IMR-90 (cell line): ENCODE measurements around the gene SYNE3. TPM values are rescaled to one million over a fixed set of nuclear protein-coding genes. Genes with fewer than 3 reads are reported as not detected.
"Not testable (repeated sequence)": the region's sequence is repeated elsewhere in the genome, so short reads cannot be mapped to it uniquely, and the experiment has no call there.

Source experiments
- ATAC-seq: fragments of 200-7000 bp; cut with Tn5 transposase; 2 replicates; pipeline ENCODE4 v1.9.1; 2020; ENCODE audit warnings: low read depth, mild to moderate bottlenecking, moderate library complexity
- BruUV-seq: library from RNA; stranded (reverse); fragments of 400-500 nt; replicated peaks from 2 replicates; lab custom pipeline; 2021; lab: Mats Ljungman, UMichigan
- CTCF ChIA-PET: fragments of 300-600 bp; formaldehyde crosslinking; extraction: SDS; loops from one replicate; lab custom pipeline; 2021; ENCODE audit warnings: antibody characterized with exemption; lab: Yijun Ruan, JAX
- POLR2A ChIA-PET: fragments of 300-600 bp; sonication (Branson Sonifier 250); formaldehyde crosslinking; loops from one replicate; lab custom pipeline; 2022; ENCODE audit warnings: antibody characterized with exemption; ENCODE audit not compliant: unreplicated experiment; lab: Charles Lee
- DNase-seq: peaks from one replicate; pipeline ENCODE4 v3.0.0; 2013
- H2AFZ ChIP-seq: replicated peaks from 2 replicates; pipeline ENCODE3; 2013; ENCODE audit warnings: low read length, mild to moderate bottlenecking; ENCODE audit not compliant: poor library complexity
- H2AK5ac ChIP-seq: 2 replicates; pipeline ENCODE4 v1.6.1; 2013; ENCODE audit warnings: low read depth, low read length, inconsistent platforms
- H2AK9ac ChIP-seq: replicated peaks from 2 replicates; pipeline ENCODE3; 2013; ENCODE audit warnings: mild to moderate bottlenecking, low read depth, low read length, moderate library complexity; ENCODE audit not compliant: poor library complexity
- H2BK120ac ChIP-seq: 2 replicates; pipeline ENCODE4 v1.6.1; 2013; ENCODE audit warnings: low read depth, low read length, inconsistent platforms
- H2BK15ac ChIP-seq: 3 replicates; pipeline ENCODE4 v1.6.1; 2013; ENCODE audit warnings: low read depth, low read length, inconsistent platforms
- H2BK20ac ChIP-seq: 2 replicates; pipeline ENCODE4 v1.6.1; 2013; ENCODE audit warnings: low read depth, mild to moderate bottlenecking, inconsistent platforms, low read length, moderate library complexity
- H2BK5ac ChIP-seq: 2 replicates; pipeline ENCODE4 v1.6.1; 2013; ENCODE audit warnings: mild to moderate bottlenecking, low read depth, low read length, inconsistent platforms; ENCODE audit not compliant: poor library complexity, severe bottlenecking
- H3K14ac ChIP-seq: replicated peaks from 2 replicates; pipeline ENCODE4 v1.6.1; 2013; ENCODE audit warnings: low read depth, low read length, inconsistent platforms
- H3K18ac ChIP-seq: 2 replicates; pipeline ENCODE4 v1.6.1; 2013; ENCODE audit warnings: low read depth, low read length, control low read depth
- H3K23ac ChIP-seq: 2 replicates; pipeline ENCODE4 v1.6.1; 2013; ENCODE audit warnings: low read depth, low read length, inconsistent platforms
- H3K27ac ChIP-seq: 2 replicates; pipeline ENCODE4 v1.5.1; 2013; ENCODE audit warnings: mild to moderate bottlenecking, control low read depth, low read length; ENCODE audit not compliant: insufficient read depth
- H3K27me3 ChIP-seq: 2 replicates; pipeline ENCODE4 v1.6.1; 2013; ENCODE audit warnings: low read length; ENCODE audit not compliant: control insufficient read depth, insufficient read depth
- H3K36me3 ChIP-seq: 2 replicates; pipeline ENCODE4 v1.6.1; 2013; ENCODE audit warnings: low read length, mixed read lengths; ENCODE audit not compliant: control insufficient read depth, insufficient read depth
- H3K4ac ChIP-seq: 2 replicates; pipeline ENCODE4 v1.6.1; 2013; ENCODE audit warnings: low read depth, low read length, inconsistent platforms
- H3K4me1 ChIP-seq: 2 replicates; pipeline ENCODE4 v1.6.1; 2013; ENCODE audit warnings: low read length, mixed read lengths; ENCODE audit not compliant: control insufficient read depth, insufficient read depth
- H3K4me2 ChIP-seq: 2 replicates; pipeline ENCODE4 v1.6.1; 2013; ENCODE audit warnings: low read depth, mild to moderate bottlenecking, control low read depth, low read length, moderate library complexity
- H3K4me3 ChIP-seq: 2 replicates; pipeline ENCODE4 v1.5.1; 2013; ENCODE audit warnings: low read depth, mild to moderate bottlenecking, control low read depth, low read length, moderate library complexity; ENCODE audit not compliant: insufficient read depth
- H3K56ac ChIP-seq: 2 replicates; pipeline ENCODE4 v1.6.1; 2013; ENCODE audit warnings: low read length, inconsistent platforms; ENCODE audit not compliant: insufficient read depth; ENCODE audit errors: extremely low read depth
- H3K79me1 ChIP-seq, 2 experiments: 2 replicates each; pipeline ENCODE4 v1.6.1; 2013; ENCODE audit warnings: low read length in 2 of 2, inconsistent platforms in 1 of 2, low read depth in 1 of 2
- H3K9ac ChIP-seq: 2 replicates; pipeline ENCODE4 v1.6.1; 2013; ENCODE audit warnings: low read depth, low read length, control low read depth
- H3K9me1 ChIP-seq: 2 replicates; pipeline ENCODE4 v1.6.1; 2013; ENCODE audit warnings: low read length, inconsistent platforms; ENCODE audit not compliant: insufficient read depth
- H3K9me3 ChIP-seq: 2 replicates; pipeline ENCODE4 v1.6.1; 2013; ENCODE audit warnings: low read length; ENCODE audit not compliant: control insufficient read depth, insufficient read depth
- H4K20me1 ChIP-seq: 2 replicates; pipeline ENCODE4 v1.6.1; 2013; ENCODE audit warnings: low read length, inconsistent platforms; ENCODE audit not compliant: insufficient read depth
- H4K5ac ChIP-seq: 2 replicates; pipeline ENCODE4 v1.6.1; 2013; ENCODE audit warnings: mild to moderate bottlenecking, low read depth, low read length, control low read depth
- H4K8ac ChIP-seq, 2 experiments: 2 replicates each; pipeline ENCODE4 v1.6.1; 2013; ENCODE audit warnings: low read depth in 2 of 2, low read length in 2 of 2, control low read depth in 1 of 2, inconsistent platforms in 1 of 2
- H4K91ac ChIP-seq: 2 replicates; pipeline ENCODE4 v1.6.1; 2013; ENCODE audit warnings: low read depth, low read length, inconsistent platforms; ENCODE audit not compliant: insufficient read depth
- FOS ChIP-seq: fragments of 150-350 bp; IDR thresholded peaks from 2 replicates; pipeline ENCODE4 v1.6.1; 2016; ENCODE audit warnings: low read depth, low read length
- MAZ ChIP-seq: IDR thresholded peaks from 2 replicates; pipeline ENCODE4 v1.6.1; 2012; ENCODE audit warnings: low read depth, mild to moderate bottlenecking, low read length, improper control_type of control experiment, moderate library complexity, borderline replicate concordance
- NFE2L2 ChIP-seq: fragments of 150-350 bp; IDR thresholded peaks from 2 replicates; pipeline ENCODE4 v1.6.1; 2016; ENCODE audit warnings: low read depth, mild to moderate bottlenecking, low read length
- WGBS, 2 experiments: methylation state at CpG; one replicate each; pipeline versions ENCODE4 v1.1.5 to v1.1.7; 2013; ENCODE audit warnings: missing lambda C conversion rate in 2 of 2; ENCODE audit not compliant: insufficient read length in 1 of 2; ENCODE audit errors: extremely low coverage in 2 of 2; 5-methylcytosine and 5-hydroxymethylcytosine counted together
- dilution Hi-C: fragments of 300-500 bp; cut with HindIII; formaldehyde crosslinking; loops from one replicate; pipeline ENCODE4 v1.14.3; 2018; ENCODE audit warnings: low sequenced_read_pairs; ENCODE audit not compliant: unreplicated experiment
- in situ Hi-C: fragments of 300-500 bp; cut with MboI; formaldehyde crosslinking; loops from 3 replicates; pipeline ENCODE4 v1.14.3; 2019; ENCODE audit warnings: low sequenced_read_pairs, inconsistent platforms, mixed read lengths
- intact Hi-C: fragments of 100-400 bp; cut with micrococcal nuclease; formaldehyde crosslinking; loops from 2 replicates; pipeline ENCODE4 v1.10.0; 2022
- polyA plus RNA-seq, 3 experiments: library from polyadenylated mRNA; depleted of rRNA; stranded (reverse); fragments of >200 nt; gene quantifications; 2 replicates each; pipeline ENCODE4 v1.2.3, GENCODE V29; 2012; ENCODE audit warnings: low replicate concordance in 1 of 3
- total RNA-seq: library from RNA; depleted of rRNA; stranded (reverse); fragments of >200 nt; gene quantifications from 2 replicates; pipeline ENCODE4 v1.2.3, GENCODE V29; 2012
- TF ChIP-seq, protein P1 (sequence below): fragments of 150-350 bp; IDR thresholded peaks from 2 replicates; pipeline ENCODE4 v1.6.1; 2016; ENCODE audit warnings: low read depth, mild to moderate bottlenecking, low read length, moderate library complexity, borderline replicate concordance

The SYNE3 gene
- total and polyA plus RNA-seq, 2 of the 4 experiments (the other 2 are of a cell fraction) = 2.9 to 5.0 TPM

GRCh38 chr14:95510804-95511203 is 5.6 kb downstream of the SYNE3 start:
- no peak overlapping the region for H2BK15ac ChIP-seq
- peaks cover 39% of the 10 kb centered on the region for H3K9me1 ChIP-seq
- no peak overlapping the region for H3K14ac ChIP-seq
- H2BK5ac ChIP-seq = no peak overlapping the region
- BruUV-seq = no TSS peak
- no peak overlapping the region for H2BK120ac ChIP-seq
- no peak overlapping the region for H2BK20ac ChIP-seq
- H3K4ac ChIP-seq = no peak overlapping the region
- no peak overlapping the region for H3K18ac ChIP-seq
- H3K4me2 ChIP-seq = no peak overlapping the region
- H2AK9ac ChIP-seq = no peak overlapping the region
- 93% methylated on average over 2 of the region's 5 CpGs; no CpG with 5 or more reads in 1 of the 2 experiments for WGBS, 2 experiments
- ATAC-seq (no peak), DNase-seq (no peak)
- H2AK5ac ChIP-seq = no peak overlapping the region
- H4K5ac ChIP-seq = no peak overlapping the region
- peaks cover 22% of the 10 kb centered on the region for H3K4me1 ChIP-seq
- H3K9me3 ChIP-seq = no peaks in the 10 kb centered on the region
- no peak overlapping the region for H3K9ac ChIP-seq
- H3K27me3 ChIP-seq = no peaks in the 10 kb centered on the region
- H4K8ac ChIP-seq = no peak overlapping the region
- no peak overlapping the region for H3K56ac ChIP-seq
- POLR2A ChIA-PET = no interaction called here
- H2AFZ ChIP-seq = no peak overlapping the region
- H3K4me3 ChIP-seq = no peak overlapping the region
- H4K20me1 ChIP-seq = no peaks in the 10 kb centered on the region; the same call in 1 of the 2 replicates
- no peak overlapping the region for H4K91ac ChIP-seq
- H3K27ac ChIP-seq = no peak overlapping the region
- H3K79me1 ChIP-seq = peaks cover 10 to 81% of the 10 kb centered on the region in 2 experiments; a peak in 3 of 4 replicates
- no peak overlapping the region for H3K23ac ChIP-seq
- in situ Hi-C loops = loop anchor here (25.0 kb wide), 1 partner anchor 374 kb away; no protein-coding TSS in a partner anchor
- no peak for TF ChIP-seq MAZ
- TF ChIP-seq FOS = no peak
- no peak for TF ChIP-seq NFE2L2
- TF ChIP-seq, protein P1, sequence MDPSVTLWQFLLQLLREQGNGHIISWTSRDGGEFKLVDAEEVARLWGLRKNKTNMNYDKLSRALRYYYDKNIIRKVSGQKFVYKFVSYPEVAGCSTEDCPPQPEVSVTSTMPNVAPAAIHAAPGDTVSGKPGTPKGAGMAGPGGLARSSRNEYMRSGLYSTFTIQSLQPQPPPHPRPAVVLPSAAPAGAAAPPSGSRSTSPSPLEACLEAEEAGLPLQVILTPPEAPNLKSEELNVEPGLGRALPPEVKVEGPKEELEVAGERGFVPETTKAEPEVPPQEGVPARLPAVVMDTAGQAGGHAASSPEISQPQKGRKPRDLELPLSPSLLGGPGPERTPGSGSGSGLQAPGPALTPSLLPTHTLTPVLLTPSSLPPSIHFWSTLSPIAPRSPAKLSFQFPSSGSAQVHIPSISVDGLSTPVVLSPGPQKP = no peak
- intact Hi-C loops = no loop called here
- CTCF ChIA-PET = interaction anchor here (0.7 kb wide), 1 partner anchor 1379 kb away, joined by 5 read pairs; no protein-coding TSS in a partner anchor
- dilution Hi-C loops = no loop called here
- no peaks in the 10 kb centered on the region for H3K36me3 ChIP-seq

GRCh38 chr14:95510344-95510743 is 6.1 kb downstream of the SYNE3 start:
- H2AK9ac ChIP-seq, H4K5ac ChIP-seq, H3K23ac ChIP-seq, H3K14ac ChIP-seq, H3K4me2 ChIP-seq, H2BK20ac ChIP-seq, BruUV-seq, DNase-seq, H2AK5ac ChIP-seq, H4K20me1 ChIP-seq, H3K27ac ChIP-seq, H2BK120ac ChIP-seq, H3K27me3 ChIP-seq, H3K9me3 ChIP-seq, H4K91ac ChIP-seq, H4K8ac ChIP-seq, H3K56ac ChIP-seq, H3K9ac ChIP-seq, dilution Hi-C loops, H3K36me3 ChIP-seq, H3K4me3 ChIP-seq, H2AFZ ChIP-seq, POLR2A ChIA-PET, H2BK5ac ChIP-seq, H2BK15ac ChIP-seq, ATAC-seq, H3K4ac ChIP-seq, H3K18ac ChIP-seq, intact Hi-C loops: not testable (repeated sequence)
- Histone ChIP-seq H3K79me1 (peaks cover 12 to 81% of the 10 kb centered on the region in 2 experiments), H3K9me1 (peaks cover 39% of the 10 kb centered on the region), H3K4me1 (peaks cover 19% of the 10 kb centered on the region)
- in situ Hi-C loops = loop anchor here (25.0 kb wide), 1 partner anchor 373 kb away; no protein-coding TSS in a partner anchor
- CTCF ChIA-PET = interaction anchor here (0.7 kb wide), 1 partner anchor 1378 kb away, joined by 5 read pairs; no protein-coding TSS in a partner anchor
- WGBS, 2 experiments = 96% methylated on average over 4 of the region's 9 CpGs; no CpG with 5 or more reads in 1 of the 2 experiments
